CD4-positive, CD25-positive, alpha-beta regulatory T cell (primary cell): ENCODE measurements around the gene PPIF. TPM values are rescaled to one million over a fixed set of nuclear protein-coding genes. Genes with fewer than 3 reads are reported as not detected.

Experiments used
- ATAC-seq, 2 donors: fragments of 150-1000 bp; cut with Tn5 transposase; one replicate each; pipeline ENCODE4 v1.10.0; 2021; ENCODE audit warnings: low read depth in 2 of 2, moderate number of reproducible peaks in 2 of 2, moderate library complexity in 1 of 2
- DNase-seq, 3 donors: peaks; one replicate each; pipeline versions ENCODE4 v3.0.0 to v3.0.0-alpha.2; 2012 to 2022; ENCODE audit warnings: mixed read lengths in 1 of 3
- H3K27ac ChIP-seq: one replicate; pipeline ENCODE4 v1.7.0; 2013; ENCODE audit warnings: mild to moderate bottlenecking, low read length; ENCODE audit not compliant: insufficient read depth, poor library complexity, severe bottlenecking
- H3K27me3 ChIP-seq: one replicate; pipeline ENCODE4 v1.7.0; 2013; ENCODE audit warnings: low read length; ENCODE audit not compliant: control insufficient read depth, insufficient read depth
- H3K36me3 ChIP-seq: one replicate; pipeline ENCODE4 v1.7.0; 2013; ENCODE audit warnings: mild to moderate bottlenecking, low read length, moderate library complexity; ENCODE audit not compliant: control insufficient read depth, insufficient read depth
- H3K4me1 ChIP-seq: 2 replicates; pipeline ENCODE4 v1.7.0; 2013; ENCODE audit warnings: mild to moderate bottlenecking, low read length; ENCODE audit not compliant: insufficient read depth, control insufficient read depth, poor library complexity, severe bottlenecking
- H3K4me3 ChIP-seq: one replicate; pipeline ENCODE4 v1.7.0; 2013; ENCODE audit warnings: low read depth, mild to moderate bottlenecking, low read length, moderate library complexity
- H3K9me3 ChIP-seq, 2 experiments: 1 replicate in 1 of 2; 2 replicates in 1 of 2; pipeline ENCODE4 v1.7.0; 2013; ENCODE audit warnings: low read length in 2 of 2, mild to moderate bottlenecking in 1 of 2, moderate library complexity in 1 of 2; ENCODE audit not compliant: control insufficient read depth in 2 of 2
- H3K27ac Mint-ChIP-seq, 3 donors: one replicate each; pipeline ENCODE4 v1.8.0; 2020 to 2022; ENCODE audit warnings: mild to moderate bottlenecking in 3 of 3, mixed read lengths in 3 of 3, moderate library complexity in 2 of 3
- H3K27me3 Mint-ChIP-seq: one replicate; pipeline ENCODE4 v1.8.0; 2022; ENCODE audit warnings: mild to moderate bottlenecking, mixed read lengths
- H3K36me3 Mint-ChIP-seq: one replicate; pipeline ENCODE4 v1.8.0; 2020; ENCODE audit warnings: mixed read lengths
- H3K4me1 Mint-ChIP-seq, 4 donors: one replicate each; pipeline ENCODE4 v1.8.0; 2020 to 2022; ENCODE audit warnings: mixed read lengths in 4 of 4, mild to moderate bottlenecking in 1 of 4
- H3K4me3 Mint-ChIP-seq, 4 donors: one replicate each; pipeline ENCODE4 v1.8.0; 2020 to 2022; ENCODE audit warnings: mild to moderate bottlenecking in 4 of 4, mixed read lengths in 4 of 4, moderate library complexity in 3 of 4
- H3K9me3 Mint-ChIP-seq, 7 donors: one replicate each; pipeline ENCODE4 v1.8.0; 2020 to 2022; ENCODE audit warnings: mixed read lengths in 7 of 7, mild to moderate bottlenecking in 3 of 7, moderate library complexity in 2 of 7
- polyA plus RNA-seq, 4 donors: library from polyadenylated mRNA; unstranded; fragments of 300-500 nt; fragmentation: Illumina TruSeq; gene quantifications; one replicate each; pipeline ENCODE4 v1.2.3, GENCODE V29; 2021
- total RNA-seq: library from RNA; stranded (reverse); gene quantifications from one replicate; pipeline ENCODE4 v1.2.3, GENCODE V29; 2022

Gene PPIF
- total and polyA plus RNA-seq, 5 donors from 2014 or later = 15.5 to 60.2 (median 18.0) TPM

- peak overlapping the region in 2 of 4 donors; percentile 21 to 54 for H3K4me3 Mint-ChIP-seq
- Histone ChIP-seq H3K27me3 (no peaks in the 10 kb centered on the region), H3K27ac (no peak overlapping the region), H3K4me1 (peaks cover 16% of the 10 kb centered on the region), H3K9me3 (no peaks in the 10 kb centered on the region), H3K36me3 (peaks cover 60% of the 10 kb centered on the region), H3K4me3 (no peak overlapping the region)
- H3K27me3 Mint-ChIP-seq = no peaks in the 10 kb centered on the region
- no peak for ATAC-seq
- DNase-seq = no peak
- H3K4me1 Mint-ChIP-seq = peaks cover 0 to 36% (median 28%) of the 10 kb centered on the region in 4 donors
- H3K9me3 Mint-ChIP-seq = no peaks in the 10 kb centered on the region
- H3K27ac Mint-ChIP-seq = no peak overlapping the region
- peaks cover 62% of the 10 kb centered on the region for H3K36me3 Mint-ChIP-seq
Measured at GRCh38 chr10:79353000-79353406, 5.7 kb downstream of the PPIF start.

- Histone ChIP-seq H3K4me1 (peaks cover 9% of the 10 kb centered on the region), H3K27me3 (no peaks in the 10 kb centered on the region), H3K36me3 (peaks cover 60% of the 10 kb centered on the region), H3K4me3 (no peak overlapping the region), H3K27ac (no peak overlapping the region), H3K9me3 (no peaks in the 10 kb centered on the region)
- Mint-ChIP-seq H3K27me3 (no peaks in the 10 kb centered on the region), H3K4me3 (no peak overlapping the region), H3K4me1 (peaks cover 0 to 32% (median 23%) of the 10 kb centered on the region in 4 donors), H3K27ac (no peak overlapping the region), H3K9me3 (no peaks in the 10 kb centered on the region), H3K36me3 (peaks cover 62% of the 10 kb centered on the region)
- ATAC-seq = no peak
- DNase-seq = no peak
Measured at GRCh38 chr10:79353726-79354125, 6.5 kb downstream of the PPIF start.

DNA sequence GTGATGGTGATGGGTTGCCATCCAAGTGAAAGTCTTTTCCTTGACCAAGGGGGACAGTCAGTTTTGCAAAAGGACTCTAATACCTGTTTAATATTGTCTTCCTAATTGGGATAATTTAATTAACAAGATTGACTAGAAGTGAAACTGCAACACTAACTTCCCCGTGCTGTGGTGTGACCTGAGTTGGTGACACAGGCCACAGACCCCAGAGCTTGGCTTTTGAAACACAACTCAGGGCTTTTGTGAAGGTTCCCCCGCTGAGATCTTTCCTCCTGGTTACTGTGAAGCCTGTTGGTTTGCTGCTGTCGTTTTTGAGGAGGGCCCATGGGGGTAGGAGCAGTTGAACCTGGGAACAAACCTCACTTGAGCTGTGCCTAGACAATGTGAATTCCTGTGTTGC lies 6.9 kb downstream of the PPIF start:
- H3K4me3 ChIP-seq = no peak overlapping the region
- Mint-ChIP-seq H3K4me3 (peak overlapping the region in 1 of 4 donors; percentile 29), H3K9me3 (no peaks in the 10 kb centered on the region), H3K4me1 (peaks cover 0 to 28% (median 21%) of the 10 kb centered on the region in 4 donors), H3K27ac (no peak overlapping the region), H3K36me3 (peaks cover 62% of the 10 kb centered on the region), H3K27me3 (no peaks in the 10 kb centered on the region)
- ATAC-seq (no peak), DNase-seq (no peak)
- no peaks in the 10 kb centered on the region for H3K9me3 ChIP-seq
- H3K36me3 ChIP-seq = peaks cover 60% of the 10 kb centered on the region
- no peak overlapping the region for H3K27ac ChIP-seq
- no peaks in the 10 kb centered on the region for H3K27me3 ChIP-seq
- peaks cover 4% of the 10 kb centered on the region for H3K4me1 ChIP-seq

DNA sequence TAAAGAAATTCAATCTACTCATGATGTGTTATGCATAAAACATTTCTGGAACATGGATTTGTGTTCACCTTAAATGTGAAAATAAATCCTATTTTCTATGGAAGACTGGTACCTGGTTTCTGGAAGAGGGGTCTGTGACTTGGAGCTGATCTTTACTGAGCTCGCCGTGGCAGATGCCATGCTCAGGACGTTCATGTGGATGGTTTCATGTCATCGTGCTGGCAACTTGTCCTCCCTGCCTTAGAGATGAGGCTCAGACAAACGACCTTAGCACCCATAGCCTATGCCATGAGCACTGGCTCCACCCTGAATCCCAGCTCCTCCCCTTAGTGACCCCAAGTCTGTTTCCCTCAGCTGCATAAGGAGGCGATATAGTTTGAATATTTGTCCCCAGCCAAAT lies 7.3 kb downstream of the PPIF start:
- ATAC-seq = no peak

GRCh38 chr10:79355420-79356017 lies 8.2 kb downstream of the PPIF start:
- Histone ChIP-seq H3K9me3 (no peaks in the 10 kb centered on the region), H3K4me1 (no peaks in the 10 kb centered on the region), H3K27me3 (no peaks in the 10 kb centered on the region), H3K36me3 (peaks cover 48% of the 10 kb centered on the region), H3K4me3 (no peak overlapping the region), H3K27ac (no peak overlapping the region)
- Mint-ChIP-seq H3K36me3 (peaks cover 51% of the 10 kb centered on the region), H3K27me3 (no peaks in the 10 kb centered on the region), H3K27ac (peak overlapping the region in 1 of 3 donors; percentile 23), H3K9me3 (no peaks in the 10 kb centered on the region), H3K4me1 (peaks cover 0 to 22% (median 15%) of the 10 kb centered on the region in 4 donors), H3K4me3 (no peak overlapping the region)
- DNase-seq (no peak), ATAC-seq (no peak)

More for the DNA sequence above, 7.3 kb downstream of the PPIF start:
- Mint-ChIP-seq H3K4me1 (peaks cover 0 to 25% (median 17%) of the 10 kb centered on the region in 4 donors), H3K9me3 (no peaks in the 10 kb centered on the region), H3K27ac (peak overlapping the region in 1 of 3 donors; percentile 61), H3K27me3 (no peaks in the 10 kb centered on the region), H3K4me3 (peak overlapping the region in 1 of 4 donors; percentile 29), H3K36me3 (peaks cover 59% of the 10 kb centered on the region)
- H3K27ac ChIP-seq = no peak overlapping the region
- no peak overlapping the region for H3K4me3 ChIP-seq
- DNase-seq = no peak
- no peaks in the 10 kb centered on the region for H3K9me3 ChIP-seq
- peaks cover 3% of the 10 kb centered on the region for H3K4me1 ChIP-seq
- peaks cover 57% of the 10 kb centered on the region for H3K36me3 ChIP-seq
- H3K27me3 ChIP-seq = no peaks in the 10 kb centered on the region

- Mint-ChIP-seq H3K27ac (no peak overlapping the region), H3K27me3 (no peaks in the 10 kb centered on the region), H3K36me3 (peaks cover 51% of the 10 kb centered on the region), H3K9me3 (no peaks in the 10 kb centered on the region), H3K4me3 (no peak overlapping the region), H3K4me1 (peaks cover 0 to 22% (median 19%) of the 10 kb centered on the region in 4 donors)
- Histone ChIP-seq H3K27me3 (no peaks in the 10 kb centered on the region), H3K27ac (no peak overlapping the region), H3K4me1 (no peaks in the 10 kb centered on the region), H3K4me3 (no peak overlapping the region), H3K36me3 (peaks cover 42% of the 10 kb centered on the region), H3K9me3 (no peaks in the 10 kb centered on the region)
- no peak for DNase-seq
- no peak for ATAC-seq
Measured at GRCh38 chr10:79356104-79356503, 8.8 kb downstream of the PPIF start.

DNA sequence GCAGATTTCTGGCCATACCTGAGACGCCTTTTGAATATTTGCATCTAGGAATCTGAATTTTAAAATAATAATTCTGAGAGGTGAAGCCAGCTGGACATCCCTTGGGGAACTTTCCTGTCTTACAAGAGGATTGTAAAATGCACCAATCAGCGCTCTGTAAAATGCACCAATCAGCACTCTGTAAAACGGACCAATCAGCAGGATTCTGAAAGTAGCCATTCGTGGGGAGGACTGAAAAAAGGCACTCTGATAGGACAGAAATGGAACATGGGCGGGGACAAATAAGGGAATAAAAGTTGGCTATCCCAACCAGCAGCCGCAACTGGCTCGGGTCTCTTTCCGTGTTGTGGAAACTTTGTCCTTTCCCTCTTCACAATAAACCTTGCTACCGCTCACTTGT lies 9.9 kb downstream of the PPIF start:
- no peaks in the 10 kb centered on the region for H3K9me3 Mint-ChIP-seq
- ATAC-seq (no peak), DNase-seq (no peak)
- H3K27me3 Mint-ChIP-seq = no peaks in the 10 kb centered on the region
- Histone ChIP-seq H3K4me3 (no peak overlapping the region), H3K9me3 (no peaks in the 10 kb centered on the region), H3K36me3 (peaks cover 31% of the 10 kb centered on the region), H3K4me1 (no peaks in the 10 kb centered on the region), H3K27me3 (no peaks in the 10 kb centered on the region), H3K27ac (no peak overlapping the region)
- no peak overlapping the region for H3K27ac Mint-ChIP-seq
- H3K4me1 Mint-ChIP-seq = peaks cover 10 to 28% (median 25%) of the 10 kb centered on the region in 4 donors
- H3K36me3 Mint-ChIP-seq = peaks cover 50% of the 10 kb centered on the region
- no peak overlapping the region for H3K4me3 Mint-ChIP-seq

- no peaks in the 10 kb centered on the region for H3K4me1 ChIP-seq
- H3K27me3 Mint-ChIP-seq = peaks cover 6% of the 10 kb centered on the region
- H3K27me3 ChIP-seq = no peaks in the 10 kb centered on the region
- H3K36me3 Mint-ChIP-seq = peaks cover 36% of the 10 kb centered on the region
- H3K27ac ChIP-seq = no peak overlapping the region
- peaks cover 15% of the 10 kb centered on the region for H3K36me3 ChIP-seq
- H3K4me3 Mint-ChIP-seq = peak overlapping the region in 1 of 4 donors; percentile 21
- no peak overlapping the region for H3K4me3 ChIP-seq
- H3K4me1 Mint-ChIP-seq = peaks cover 11 to 22% (median 19%) of the 10 kb centered on the region in 4 donors
- no peaks in the 10 kb centered on the region for H3K9me3 ChIP-seq
- H3K27ac Mint-ChIP-seq = no peak overlapping the region
- no peak for ATAC-seq
- DNase-seq = no peak
- peaks cover 0 to 2% (median 0%) of the 10 kb centered on the region in 7 donors for H3K9me3 Mint-ChIP-seq
Measured at GRCh38 chr10:79358811-79359210, 11.5 kb downstream of the PPIF start.
